ENCODE data around the gene CPAMD8.

CPAMD8 gene

DNA sequence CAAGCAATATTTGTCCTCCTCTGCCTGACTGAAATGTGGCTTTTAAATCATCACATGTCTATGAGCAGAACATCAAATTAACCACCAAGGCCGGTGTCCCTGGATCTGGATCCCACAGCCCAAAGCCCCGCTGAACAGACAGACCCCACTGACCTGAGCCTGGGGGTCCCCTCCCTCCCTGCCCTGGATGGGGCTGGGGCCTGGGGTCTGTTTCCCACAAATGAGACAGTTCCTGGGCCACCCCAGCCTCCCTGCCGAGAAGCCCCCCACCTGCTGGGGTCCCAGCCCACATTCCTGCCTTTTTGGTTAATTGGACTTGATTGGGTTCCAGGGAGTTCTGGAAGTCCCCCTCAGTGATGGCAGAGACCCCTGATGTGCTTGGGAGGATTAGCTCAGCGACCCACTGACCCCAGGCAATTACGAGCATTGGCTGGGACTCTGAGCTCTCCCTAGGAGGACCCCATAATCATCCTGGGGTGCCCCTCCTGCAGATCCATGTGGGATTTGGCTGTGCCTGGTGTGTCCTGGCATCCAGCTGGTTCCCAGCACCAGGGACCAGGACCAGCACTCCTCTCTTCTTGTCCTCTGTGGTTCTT, 19.4 kb upstream of the CPAMD8 start:
- Histone ChIP-seq H3K79me2 (no peaks in the 10 kb centered on the region), H3K4me1 (peaks cover 10% of the 10 kb centered on the region), H3K4me2 (ENCODE audit: low read length) (no peak overlapping the region), H3K9me3 (ENCODE audit: control insufficient read depth, low read length) (no peaks in the 10 kb centered on the region), H3K27ac (no peak overlapping the region), H3K36me3 (ENCODE audit: control insufficient read depth, insufficient read depth, low read length) (no peaks in the 10 kb centered on the region), H2AFZ (no peak overlapping the region), H3K27me3 (ENCODE audit: control insufficient read depth, insufficient read depth, low read length) (no peaks in the 10 kb centered on the region), H3K4me3 (ENCODE audit: low read depth, low read length) (no peak overlapping the region), H3K9ac (no peak overlapping the region)
- TF ChIP-seq, protein P1, sequence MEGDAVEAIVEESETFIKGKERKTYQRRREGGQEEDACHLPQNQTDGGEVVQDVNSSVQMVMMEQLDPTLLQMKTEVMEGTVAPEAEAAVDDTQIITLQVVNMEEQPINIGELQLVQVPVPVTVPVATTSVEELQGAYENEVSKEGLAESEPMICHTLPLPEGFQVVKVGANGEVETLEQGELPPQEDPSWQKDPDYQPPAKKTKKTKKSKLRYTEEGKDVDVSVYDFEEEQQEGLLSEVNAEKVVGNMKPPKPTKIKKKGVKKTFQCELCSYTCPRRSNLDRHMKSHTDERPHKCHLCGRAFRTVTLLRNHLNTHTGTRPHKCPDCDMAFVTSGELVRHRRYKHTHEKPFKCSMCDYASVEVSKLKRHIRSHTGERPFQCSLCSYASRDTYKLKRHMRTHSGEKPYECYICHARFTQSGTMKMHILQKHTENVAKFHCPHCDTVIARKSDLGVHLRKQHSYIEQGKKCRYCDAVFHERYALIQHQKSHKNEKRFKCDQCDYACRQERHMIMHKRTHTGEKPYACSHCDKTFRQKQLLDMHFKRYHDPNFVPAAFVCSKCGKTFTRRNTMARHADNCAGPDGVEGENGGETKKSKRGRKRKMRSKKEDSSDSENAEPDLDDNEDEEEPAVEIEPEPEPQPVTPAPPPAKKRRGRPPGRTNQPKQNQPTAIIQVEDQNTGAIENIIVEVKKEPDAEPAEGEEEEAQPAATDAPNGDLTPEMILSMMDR (IDR thresholded peaks at IDR 0.05), result no peak

DNA sequence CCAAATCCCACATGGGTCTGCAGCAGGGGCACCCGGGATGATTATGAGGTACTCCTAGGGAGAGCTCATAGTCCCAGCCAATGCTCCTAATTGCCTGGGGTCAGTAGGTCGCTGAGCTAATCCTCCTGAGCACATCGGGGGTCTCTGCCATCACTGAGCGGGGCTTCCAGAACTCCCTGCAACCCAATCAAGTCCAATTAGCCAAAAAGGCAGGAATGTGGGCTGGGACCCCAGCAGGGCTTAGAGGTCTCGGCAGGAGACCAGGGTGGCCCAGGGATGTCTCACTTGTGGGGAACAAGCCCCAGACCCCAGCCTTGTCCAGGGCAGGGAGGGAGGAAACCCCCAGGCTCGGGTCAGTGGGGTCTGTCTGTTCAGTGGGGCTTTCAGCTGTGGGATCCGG, 17.1 kb upstream of the CPAMD8 start:
- Histone ChIP-seq H3K9ac (no peak overlapping the region), H3K4me2 (ENCODE audit: low read length) (no peak overlapping the region), H3K79me2 (no peaks in the 10 kb centered on the region), H2AFZ (no peak overlapping the region), H3K36me3 (ENCODE audit: control insufficient read depth, insufficient read depth, low read length) (no peaks in the 10 kb centered on the region), H3K27ac (no peak overlapping the region), H3K4me3 (ENCODE audit: low read depth, low read length) (no peak overlapping the region), H3K27me3 (ENCODE audit: control insufficient read depth, insufficient read depth, low read length) (no peaks in the 10 kb centered on the region), H3K9me3 (ENCODE audit: control insufficient read depth, low read length) (no peaks in the 10 kb centered on the region), H3K4me1 (peaks cover 10% of the 10 kb centered on the region)
- TF ChIP-seq, protein P1 (IDR thresholded peaks at IDR 0.05), result no peak

DNA sequence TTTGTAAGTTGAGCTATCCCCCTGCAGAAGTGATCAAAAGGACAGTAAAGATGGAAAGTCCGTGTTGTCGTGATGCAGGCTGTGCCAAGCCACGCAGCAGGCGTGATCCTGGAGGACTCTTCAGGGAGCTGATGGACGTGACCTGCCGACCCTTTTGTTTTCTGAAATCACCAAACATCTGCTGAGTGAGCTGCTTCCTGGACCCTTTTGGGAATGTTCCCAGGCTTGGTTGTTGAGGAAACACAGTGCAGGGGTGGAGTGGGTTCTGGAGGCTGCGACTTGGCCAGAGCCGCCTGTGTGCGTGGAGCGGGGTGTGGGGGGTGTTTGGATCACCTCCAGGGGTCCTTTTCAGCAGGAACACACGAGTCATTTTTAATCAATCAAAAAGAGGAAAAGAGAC, 15.4 kb upstream of the CPAMD8 start:
- H3K4me1 ChIP-seq, result peaks cover 10% of the 10 kb centered on the region
- H3K9ac ChIP-seq, result no peak overlapping the region
- peak overlapping the region; percentile 50 for H3K4me2 ChIP-seq (ENCODE audit: low read length)
- no peak overlapping the region for H3K4me3 ChIP-seq (ENCODE audit: low read depth, low read length)
- peak overlapping the region; percentile 45 for H3K27ac ChIP-seq
- peak overlapping the region; percentile 30 for H2AFZ ChIP-seq
- no peaks in the 10 kb centered on the region for H3K79me2 ChIP-seq
- H3K36me3 ChIP-seq (ENCODE audit: control insufficient read depth, insufficient read depth, low read length), result no peaks in the 10 kb centered on the region
- H3K9me3 ChIP-seq (ENCODE audit: control insufficient read depth, low read length), result no peaks in the 10 kb centered on the region
- TF ChIP-seq, protein P1 (IDR thresholded peaks at IDR 0.05), result no peak
- no peaks in the 10 kb centered on the region for H3K27me3 ChIP-seq (ENCODE audit: control insufficient read depth, insufficient read depth, low read length)

DNA sequence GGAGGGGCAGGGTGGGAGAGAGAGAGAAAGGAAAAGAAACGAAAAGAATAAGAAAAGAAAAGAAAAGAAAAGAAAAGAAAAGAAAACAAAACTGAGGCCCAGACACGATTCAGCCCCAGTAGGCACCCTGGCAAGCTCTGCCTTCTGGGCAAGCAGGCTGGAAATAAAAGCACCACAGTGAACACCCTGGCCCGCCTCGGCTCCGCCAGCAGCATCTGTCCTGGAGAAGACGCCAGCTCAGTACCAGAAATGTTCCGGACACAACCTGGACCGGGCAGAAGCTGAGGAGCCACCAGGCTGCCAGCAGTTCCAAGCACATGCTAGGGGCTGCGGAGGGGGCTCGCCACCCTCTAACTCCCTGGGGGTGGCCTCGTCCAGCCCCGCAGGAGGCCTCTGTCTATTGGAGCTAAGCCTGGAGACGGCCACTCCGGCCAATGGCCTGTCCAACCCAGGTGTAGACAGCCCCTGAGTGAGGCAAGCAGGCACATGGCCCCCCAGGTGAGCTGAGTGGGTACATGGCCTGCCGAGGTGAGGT, 11.4 kb upstream of the CPAMD8 start:
- TF ChIP-seq, protein P1 (IDR thresholded peaks at IDR 0.05), result no peak
- Histone ChIP-seq H3K79me2 (no peaks in the 10 kb centered on the region), H3K9me3 (ENCODE audit: control insufficient read depth, low read length) (no peaks in the 10 kb centered on the region), H3K4me3 (ENCODE audit: low read depth, low read length) (no peak overlapping the region), H3K36me3 (ENCODE audit: control insufficient read depth, insufficient read depth, low read length) (no peaks in the 10 kb centered on the region), H2AFZ (no peak overlapping the region), H3K4me1 (peaks cover 10% of the 10 kb centered on the region), H3K9ac (no peak overlapping the region), H3K27me3 (ENCODE audit: control insufficient read depth, insufficient read depth, low read length) (no peaks in the 10 kb centered on the region), H3K27ac (no peak overlapping the region), H3K4me2 (ENCODE audit: low read length) (no peak overlapping the region)

DNA sequence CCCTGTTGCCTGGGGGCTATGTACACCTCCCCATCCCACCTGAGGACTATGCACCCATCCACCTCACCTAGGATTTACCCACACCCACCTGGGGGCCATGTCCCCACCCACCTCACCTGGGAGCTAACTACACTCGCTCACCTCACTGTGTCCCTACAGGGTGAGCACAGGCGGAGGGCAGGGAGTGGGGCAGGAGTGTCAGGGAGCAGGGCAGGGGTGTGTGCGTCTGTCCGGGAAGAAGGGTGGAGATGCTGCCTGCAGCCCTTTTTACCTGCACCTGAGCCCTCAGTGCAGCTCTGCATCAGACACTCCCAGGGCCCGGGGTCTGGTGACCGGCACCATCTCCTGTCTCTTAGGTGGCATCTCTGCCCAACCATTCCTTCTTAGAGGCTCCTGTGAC, 10.6 kb upstream of the CPAMD8 start:
- Histone ChIP-seq H2AFZ (no peak overlapping the region), H3K9me3 (ENCODE audit: control insufficient read depth, low read length) (no peaks in the 10 kb centered on the region), H3K9ac (no peak overlapping the region), H3K4me2 (ENCODE audit: low read length) (no peak overlapping the region), H3K4me1 (peaks cover 6% of the 10 kb centered on the region), H3K4me3 (ENCODE audit: low read depth, low read length) (no peak overlapping the region), H3K79me2 (no peaks in the 10 kb centered on the region), H3K27ac (no peak overlapping the region), H3K27me3 (ENCODE audit: control insufficient read depth, insufficient read depth, low read length) (no peaks in the 10 kb centered on the region), H3K36me3 (ENCODE audit: control insufficient read depth, insufficient read depth, low read length) (no peaks in the 10 kb centered on the region)
- TF ChIP-seq, protein P1 (IDR thresholded peaks at IDR 0.05), result no peak

Measured in parathyroid adenoma (tissue), 2 donors.